Peyer's patch (tissue), 4 donors: ENCODE results near the gene RHBDF2. TPM values are rescaled to one million over a fixed set of nuclear protein-coding genes. Genes with fewer than 3 reads are reported as not detected.
A peak's percentile ranks its signal among the peaks of the same experiment; 100 is the strongest.

Experiments used
- DNase-seq, 3 donors: peaks; one replicate each; pipeline ENCODE4 v3.0.0-alpha.2; 2017 to 2019
- H3K27ac ChIP-seq, 4 donors: fragments of 200-600 bp; sonication (generic); one replicate each; pipeline ENCODE4 v1.5.1; 2016 to 2019
- H3K27me3 ChIP-seq, 2 donors: fragments of 200-600 bp; sonication (generic); one replicate each; pipeline ENCODE4 v1.5.1; 2019
- H3K36me3 ChIP-seq, 3 donors: fragments of 200-600 bp; sonication (generic); one replicate each; pipeline ENCODE4 v1.5.1; 2016 to 2019
- H3K4me1 ChIP-seq, 4 donors: fragments of 200-600 bp; sonication (generic); one replicate each; pipeline ENCODE4 v1.5.1; 2016 to 2019
- H3K4me3 ChIP-seq, 4 donors: fragments of 200-600 bp; sonication (generic); 1 replicate in 3 of 4; 2 replicates in 1 of 4; pipeline ENCODE4 v1.5.1; 2016 to 2019; ENCODE audit warnings: mild to moderate bottlenecking in 1 of 4
- H3K9me3 ChIP-seq, 4 donors: fragments of 200-600 bp; sonication (generic); one replicate each; pipeline ENCODE4 v1.5.1; 2016 to 2019; ENCODE audit warnings: mild to moderate bottlenecking in 1 of 4
- POLR2A ChIP-seq, 2 donors: fragments of 450-650 bp; IDR thresholded peaks; one replicate each; pipeline ENCODE4 v1.5.1; 2017; ENCODE audit warnings: antibody characterized with exemption in 2 of 2, mild to moderate bottlenecking in 2 of 2, moderate library complexity in 2 of 2
- total RNA-seq, 4 donors: library from RNA; depleted of rRNA; stranded (reverse); fragments of >200 nt; gene quantifications; one replicate each; pipeline ENCODE4 v1.1.0, GENCODE V29; 2016
- TF ChIP-seq, protein P1 (sequence below), 6 experiments: fragments of 450-650 bp in 4 of 6; fragments of 200-600 bp in 2 of 6; sonication (generic) in 1 of 6; IDR thresholded peaks; one replicate each; pipeline ENCODE4 v1.5.1; 2017 to 2019; ENCODE audit warnings: antibody characterized with exemption in 6 of 6, mild to moderate bottlenecking in 3 of 6, moderate library complexity in 1 of 6

The RHBDF2 gene
- total RNA-seq, 4 donors from 2014 or later, result 8.8 to 225 (median 33.0) TPM

DNA sequence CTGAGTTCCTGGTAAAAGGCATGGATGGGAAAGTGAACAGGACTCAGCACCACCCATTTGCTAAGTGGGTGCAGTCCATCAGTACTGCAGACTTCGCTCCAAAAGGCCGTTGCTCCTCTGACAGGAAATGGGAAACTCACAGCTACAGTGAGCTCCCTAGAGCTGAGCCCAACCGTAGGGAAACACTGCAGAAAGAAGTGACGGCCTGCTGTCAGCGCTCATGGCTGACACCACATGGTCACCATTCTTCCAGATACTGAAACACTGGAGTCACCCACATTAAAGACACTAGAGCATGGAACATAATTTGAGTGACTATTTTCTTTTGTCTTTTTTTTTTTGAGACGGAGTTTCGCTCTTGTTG, 80.2 kb downstream of the RHBDF2 start:
- TF ChIP-seq, protein P1, sequence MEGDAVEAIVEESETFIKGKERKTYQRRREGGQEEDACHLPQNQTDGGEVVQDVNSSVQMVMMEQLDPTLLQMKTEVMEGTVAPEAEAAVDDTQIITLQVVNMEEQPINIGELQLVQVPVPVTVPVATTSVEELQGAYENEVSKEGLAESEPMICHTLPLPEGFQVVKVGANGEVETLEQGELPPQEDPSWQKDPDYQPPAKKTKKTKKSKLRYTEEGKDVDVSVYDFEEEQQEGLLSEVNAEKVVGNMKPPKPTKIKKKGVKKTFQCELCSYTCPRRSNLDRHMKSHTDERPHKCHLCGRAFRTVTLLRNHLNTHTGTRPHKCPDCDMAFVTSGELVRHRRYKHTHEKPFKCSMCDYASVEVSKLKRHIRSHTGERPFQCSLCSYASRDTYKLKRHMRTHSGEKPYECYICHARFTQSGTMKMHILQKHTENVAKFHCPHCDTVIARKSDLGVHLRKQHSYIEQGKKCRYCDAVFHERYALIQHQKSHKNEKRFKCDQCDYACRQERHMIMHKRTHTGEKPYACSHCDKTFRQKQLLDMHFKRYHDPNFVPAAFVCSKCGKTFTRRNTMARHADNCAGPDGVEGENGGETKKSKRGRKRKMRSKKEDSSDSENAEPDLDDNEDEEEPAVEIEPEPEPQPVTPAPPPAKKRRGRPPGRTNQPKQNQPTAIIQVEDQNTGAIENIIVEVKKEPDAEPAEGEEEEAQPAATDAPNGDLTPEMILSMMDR (IDR thresholded peaks at IDR 0.05), result no peak
- no peak for TF ChIP-seq POLR2A (IDR thresholded peaks at IDR 0.05)
- peak in 1 of 3 donors; percentile 6 for DNase-seq
- H3K4me1 ChIP-seq, result peaks cover 0 to 6% (median 2%) of the 10 kb centered on the region in 4 donors

More for the DNA sequence above, 80.2 kb downstream of the RHBDF2 start:
- Histone ChIP-seq H3K9me3 (no peaks in the 10 kb centered on the region), H3K27me3 (no peaks in the 10 kb centered on the region), H3K27ac (no peak overlapping the region), H3K4me3 (no peak overlapping the region), H3K36me3 (no peaks in the 10 kb centered on the region)

Other genes starting within 250 kb of the RHBDF2 start
- 10 to 100 TPM; 14.0 to 74.1 (median 50.4) TPM for gene UBALD2, start 236.1 kb downstream of the RHBDF2 start, total RNA-seq
- 10 to 100 TPM in 1 of 4 donors, 1 to 10 TPM in 3; 1.2 to 10.7 (median 3.1) TPM for gene QRICH2, start 193.1 kb downstream of the RHBDF2 start, total RNA-seq
- 100 to 1,000 TPM in 1 of 4 donors, 10 to 100 TPM in 3; 39.4 to 105 (median 70.4) TPM for gene PRPSAP1, start 147.5 kb downstream of the RHBDF2 start, total RNA-seq
- gene SPHK1, start 116.8 kb downstream of the RHBDF2 start, total RNA-seq, result 1 to 10 TPM in 3 of 4 donors, under 1 TPM in 1; 0.53 to 5.9 (median 3.8) TPM
- gene UBE2O, start 48.3 kb downstream of the RHBDF2 start, total RNA-seq, result 10 to 100 TPM; 20.5 to 75.1 (median 31.6) TPM
- gene AANAT, start 33.8 kb downstream of the RHBDF2 start, total RNA-seq, result not detected
- gene CYGB, start 36.3 kb upstream of the RHBDF2 start, total RNA-seq, result 10 to 100 TPM in 3 of 4 donors, 1 to 10 TPM in 1; 5.8 to 81.7 (median 11.1) TPM
- gene PRCD, start 38.6 kb upstream of the RHBDF2 start, total RNA-seq, result 10 to 100 TPM in 1 of 4 donors, 1 to 10 TPM in 1, not detected in 2; 1.2 to 10.7 TPM
- gene ST6GALNAC2, start 84.4 kb upstream of the RHBDF2 start, total RNA-seq, result 1 to 10 TPM in 1 of 4 donors, under 1 TPM in 1, not detected in 2; 0.94 to 2.5 TPM
- gene ST6GALNAC1, start 142.3 kb upstream of the RHBDF2 start, total RNA-seq, result 100 to 1,000 TPM in 2 of 4 donors, 10 to 100 TPM in 2; 91.6 to 135 (median 102) TPM
- gene MXRA7, start 209.5 kb upstream of the RHBDF2 start, total RNA-seq, result 10 to 100 TPM in 3 of 4 donors, 1 to 10 TPM in 1; 9.1 to 27.3 (median 23.4) TPM
- gene JMJD6, start 225.2 kb upstream of the RHBDF2 start, total RNA-seq, result 10 to 100 TPM; 21.5 to 42.6 (median 38.8) TPM
- 10 to 100 TPM; 20.7 to 31.4 (median 27.0) TPM for gene METTL23, start 225.4 kb upstream of the RHBDF2 start, total RNA-seq
- gene SRSF2, start 235.9 kb upstream of the RHBDF2 start, total RNA-seq, result 100 to 1,000 TPM; 185 to 403 (median 242) TPM
- gene MFSD11, start 236.7 kb upstream of the RHBDF2 start, total RNA-seq, result 10 to 100 TPM; 35.3 to 64.8 (median 47.0) TPM